SK-N-MC (cell line): ENCODE measurements around the gene MACROD2.

Experiments used
- DNase-seq: peaks from one replicate; pipeline ENCODE4 v3.0.0-alpha.2; 2011; ENCODE audit warnings: low read depth, low spot score
- H3K27ac ChIP-seq: fragments of 200-600 bp; sonication (generic); 2 replicates; pipeline ENCODE4 v1.5.1; 2016; ENCODE audit warnings: mixed run types
- H3K36me3 ChIP-seq: fragments of 200-600 bp; sonication (generic); 2 replicates; pipeline ENCODE4 v1.6.1; 2017; ENCODE audit warnings: antibody characterized with exemption, low read length, mixed read lengths; ENCODE audit not compliant: insufficient read depth
- H3K4me3 ChIP-seq: fragments of 200-600 bp; sonication (generic); 2 replicates; pipeline ENCODE4 v1.5.1; 2016
- H3K9ac ChIP-seq: fragments of 200-600 bp; sonication (generic); 2 replicates; pipeline ENCODE4 v1.8.0; 2017; ENCODE audit warnings: mixed run types, mixed read lengths; ENCODE audit not compliant: insufficient read length
- H3K9me3 ChIP-seq: fragments of 200-600 bp; sonication (generic); 2 replicates; pipeline ENCODE4 v1.6.1; 2017; ENCODE audit warnings: low read depth, mild to moderate bottlenecking, antibody characterized with exemption, low read length, moderate library complexity, mixed read lengths
- EZH2 ChIP-seq: fragments of 200-600 bp; sonication (generic); IDR thresholded peaks from one replicate; pipeline ENCODE4 v1.6.1; 2017; ENCODE audit warnings: antibody characterized with exemption
- FOXP2 ChIP-seq: optimal IDR thresholded peaks from 2 replicates; pipeline ENCODE3; 2011; ENCODE audit warnings: mild to moderate bottlenecking, moderate library complexity; ENCODE audit not compliant: insufficient read depth; ENCODE audit errors: extremely low read length, control extremely low read depth
- POLR2AphosphoS5 ChIP-seq: IDR thresholded peaks from 2 replicates; pipeline ENCODE4 v1.6.1; 2012; ENCODE audit warnings: mild to moderate bottlenecking, low read depth, low read length, borderline replicate concordance

Gene MACROD2

DNA sequence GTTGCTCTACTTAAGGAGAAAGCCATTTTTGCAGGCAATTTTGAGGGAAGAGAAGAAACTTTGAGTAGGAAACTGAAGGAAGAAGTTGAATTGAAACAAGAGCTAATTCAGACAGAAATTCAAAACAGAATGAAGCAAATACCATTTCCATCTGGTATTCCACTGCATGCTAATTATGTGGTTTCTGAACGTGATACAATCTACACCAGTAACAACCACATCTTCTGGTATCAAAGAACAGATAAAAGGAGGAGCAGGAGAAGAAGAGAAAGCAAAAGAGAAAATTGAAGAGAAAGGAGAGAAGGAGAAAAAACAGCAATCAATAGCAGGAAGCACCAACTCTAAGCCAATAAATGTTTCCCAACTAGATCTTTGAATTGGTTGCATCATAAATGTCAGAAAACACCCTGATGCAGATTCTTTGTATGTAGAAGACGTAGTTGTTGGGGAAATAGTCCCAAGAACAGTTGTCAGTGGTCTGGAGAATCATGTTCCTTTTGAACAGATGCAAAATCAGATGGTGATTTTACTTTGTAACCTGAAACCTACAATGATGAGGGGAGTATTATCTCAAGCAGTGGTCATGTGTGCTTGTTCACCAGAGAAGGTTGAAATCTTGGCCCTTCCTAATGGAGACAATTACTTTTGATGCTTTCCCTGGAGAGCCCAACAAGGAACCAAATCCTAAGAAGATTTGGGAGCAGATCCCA lies 132.4 kb downstream of the MACROD2 start:
- Histone ChIP-seq H3K9me3 (no peaks in the 10 kb centered on the region; the same call in 1 of the 2 replicates), H3K36me3 (no peaks in the 10 kb centered on the region), H3K9ac (peak overlapping the region; percentile 7), H3K27ac (peak overlapping the region; percentile 76), H3K4me3 (peak overlapping the region; percentile 32)
- no peak for TF ChIP-seq FOXP2
- TF ChIP-seq POLR2AphosphoS5 = no peak
- no peak for TF ChIP-seq EZH2
- no peak for DNase-seq

DNA sequence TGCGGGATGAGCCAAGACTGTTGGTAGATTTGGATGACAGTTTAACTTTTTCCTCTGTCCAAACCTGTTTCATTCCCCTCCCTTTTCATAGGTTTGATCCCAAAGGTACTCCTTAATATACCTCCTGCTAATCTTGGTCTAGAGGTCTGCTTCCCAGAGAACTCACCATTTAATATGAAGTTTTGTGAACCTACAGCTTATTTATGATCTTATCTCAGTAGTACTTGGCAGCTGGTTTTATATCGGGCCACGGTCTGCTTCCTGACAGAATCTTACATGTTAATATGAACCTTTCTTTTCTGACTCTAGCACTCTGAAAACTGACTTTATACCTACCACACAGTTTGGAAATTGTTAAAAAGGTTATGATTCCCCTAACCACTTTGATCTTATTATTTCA lies 138.7 kb downstream of the MACROD2 start:
- DNase-seq = no peak
- Histone ChIP-seq H3K4me3 (no peak overlapping the region), H3K9ac (no peak overlapping the region), H3K9me3 (no peaks in the 10 kb centered on the region; the same call in 1 of the 2 replicates), H3K36me3 (no peaks in the 10 kb centered on the region), H3K27ac (no peak overlapping the region)
- TF ChIP-seq EZH2 = no peak
- TF ChIP-seq POLR2AphosphoS5 = no peak
- TF ChIP-seq FOXP2 = no peak

DNA sequence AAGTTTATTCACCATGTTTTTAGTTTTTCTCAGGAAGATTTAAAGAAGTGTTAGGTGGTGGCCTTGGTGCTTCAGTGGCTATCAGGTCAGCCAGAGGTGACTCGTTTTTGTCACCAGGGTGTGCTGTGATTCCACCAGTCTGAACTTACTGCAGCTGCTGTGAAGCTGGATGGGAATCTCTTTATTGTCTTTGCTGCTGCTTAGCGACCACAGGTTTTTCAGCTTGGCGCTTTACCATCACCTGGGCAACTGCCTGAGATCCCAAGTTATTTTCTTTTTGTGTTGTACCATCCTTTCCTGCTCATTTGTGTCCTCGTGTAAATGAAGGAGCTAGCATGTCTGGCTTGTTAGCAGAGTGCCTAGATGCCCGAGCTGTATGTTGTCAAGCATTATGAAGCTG lies 146.9 kb downstream of the MACROD2 start:
- no peak for DNase-seq
- TF ChIP-seq FOXP2 (no peak), EZH2 (no peak)

DNA sequence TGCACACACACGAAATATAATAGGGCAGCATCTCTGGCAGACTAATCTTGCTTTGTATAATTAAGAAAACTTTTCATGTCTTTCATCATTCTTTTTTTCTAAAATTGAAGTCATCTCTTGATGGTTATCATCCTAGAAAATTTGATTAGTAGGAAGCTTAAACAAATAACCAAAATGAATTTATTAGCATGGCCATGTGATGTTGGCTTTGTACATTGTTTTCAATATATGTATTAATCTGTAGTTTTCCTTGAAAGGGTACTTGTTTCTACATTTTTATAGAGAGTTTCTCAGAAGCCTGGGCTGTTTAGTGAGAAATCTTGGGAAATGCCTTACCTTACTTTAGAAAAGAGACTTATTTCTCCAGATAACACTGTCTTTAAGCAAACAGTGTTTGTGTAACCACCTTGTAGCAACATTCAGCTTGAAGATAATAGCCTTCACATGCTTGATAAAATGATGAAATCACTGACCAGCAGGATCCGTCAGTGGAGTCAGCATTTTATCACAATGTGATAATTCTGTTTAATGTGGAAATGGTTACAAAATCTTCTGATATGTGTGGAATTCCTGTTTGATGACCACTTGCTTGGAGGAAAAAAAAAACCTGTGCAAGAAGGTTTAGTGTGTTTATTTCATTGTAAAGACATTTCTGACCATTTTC lies 147.8 kb downstream of the MACROD2 start:
- H3K9ac ChIP-seq = no peak overlapping the region
- no peaks in the 10 kb centered on the region for H3K36me3 ChIP-seq
- TF ChIP-seq FOXP2 = no peak
- TF ChIP-seq EZH2 = no peak
- TF ChIP-seq POLR2AphosphoS5 = no peak
- H3K4me3 ChIP-seq = no peak overlapping the region
- no peak for DNase-seq
- H3K9me3 ChIP-seq = no peaks in the 10 kb centered on the region
- no peak overlapping the region for H3K27ac ChIP-seq

More for the DNA sequence above, 146.9 kb downstream of the MACROD2 start:
- Histone ChIP-seq H3K9ac (no peak overlapping the region), H3K4me3 (no peak overlapping the region), H3K36me3 (no peaks in the 10 kb centered on the region), H3K27ac (no peak overlapping the region), H3K9me3 (no peaks in the 10 kb centered on the region)

DNA sequence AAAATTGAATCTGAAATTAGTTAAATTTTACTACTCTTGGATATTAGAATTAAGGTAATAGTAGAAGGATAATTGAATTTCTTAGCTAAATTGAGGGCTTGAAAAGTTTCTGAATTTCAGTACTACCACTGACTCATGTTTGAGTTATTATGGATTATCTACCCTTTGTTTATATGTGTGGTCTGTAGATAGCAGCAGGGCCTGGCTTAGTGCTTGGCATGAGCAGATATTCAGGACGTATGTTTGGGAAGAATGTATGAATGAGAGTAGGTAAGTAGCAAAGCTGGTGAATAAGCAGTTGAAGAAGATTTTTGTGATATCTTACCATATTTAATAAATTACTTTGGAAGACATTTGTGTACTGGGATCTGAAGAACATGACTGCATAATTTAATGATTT lies 152.7 kb downstream of the MACROD2 start:
- DNase-seq = no peak
- no peak for TF ChIP-seq EZH2
- H3K4me3 ChIP-seq = no peak overlapping the region
- no peak overlapping the region for H3K9ac ChIP-seq
- H3K36me3 ChIP-seq = no peaks in the 10 kb centered on the region
- H3K27ac ChIP-seq = no peak overlapping the region
- H3K9me3 ChIP-seq = no peaks in the 10 kb centered on the region

DNA sequence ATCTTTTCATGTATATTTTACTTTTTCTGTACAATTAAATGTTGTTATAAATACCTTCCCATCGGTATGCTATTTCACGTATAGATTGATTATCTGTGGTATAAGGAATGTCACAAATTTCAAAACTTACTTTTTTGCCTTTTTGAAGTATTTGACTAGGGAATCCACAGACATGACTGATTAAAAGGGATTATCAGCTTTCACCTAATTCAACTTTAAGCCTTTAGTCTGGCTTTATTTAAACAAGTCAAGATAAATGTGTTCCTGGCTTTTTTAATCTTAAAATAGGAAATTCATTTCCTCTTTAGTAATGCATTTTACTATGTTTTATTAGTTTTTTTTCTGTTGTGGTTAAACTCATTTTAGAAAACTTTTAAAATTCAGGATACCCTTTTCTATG lies 160.0 kb downstream of the MACROD2 start:
- Histone ChIP-seq H3K9ac (no peak overlapping the region), H3K4me3 (no peak overlapping the region), H3K9me3 (no peaks in the 10 kb centered on the region), H3K36me3 (no peaks in the 10 kb centered on the region), H3K27ac (no peak overlapping the region)
- TF ChIP-seq EZH2 = no peak
- TF ChIP-seq FOXP2 = no peak
- TF ChIP-seq POLR2AphosphoS5 = no peak
- DNase-seq = no peak

DNA sequence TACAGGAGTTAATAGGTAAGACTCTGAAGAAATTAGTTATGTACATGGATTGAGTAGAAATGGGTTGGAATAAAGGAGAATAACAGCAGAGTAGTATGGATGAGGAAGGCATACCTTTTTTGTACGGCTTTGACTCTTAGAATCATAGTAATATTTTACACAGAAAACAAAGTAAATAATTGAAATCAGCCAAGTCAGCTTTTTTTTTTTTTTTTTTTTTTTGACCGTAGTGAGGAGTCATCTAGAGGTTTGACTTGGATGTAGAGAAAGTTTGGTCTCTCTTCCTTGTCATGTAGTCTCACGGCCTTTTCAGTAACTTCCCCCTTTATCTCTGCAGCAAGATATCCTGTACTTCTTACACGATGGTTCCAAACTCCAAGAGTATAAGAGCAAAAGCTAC lies 183.2 kb downstream of the MACROD2 start:
- H3K9ac ChIP-seq = no peak overlapping the region
- peaks cover 8% of the 10 kb centered on the region; the same call in 1 of the 2 replicates for H3K9me3 ChIP-seq
- H3K27ac ChIP-seq = no peak overlapping the region
- H3K36me3 ChIP-seq = no peaks in the 10 kb centered on the region
- TF ChIP-seq EZH2 = no peak
- TF ChIP-seq POLR2AphosphoS5 = no peak
- no peak for TF ChIP-seq FOXP2
- DNase-seq = no peak
- H3K4me3 ChIP-seq = no peak overlapping the region

DNA sequence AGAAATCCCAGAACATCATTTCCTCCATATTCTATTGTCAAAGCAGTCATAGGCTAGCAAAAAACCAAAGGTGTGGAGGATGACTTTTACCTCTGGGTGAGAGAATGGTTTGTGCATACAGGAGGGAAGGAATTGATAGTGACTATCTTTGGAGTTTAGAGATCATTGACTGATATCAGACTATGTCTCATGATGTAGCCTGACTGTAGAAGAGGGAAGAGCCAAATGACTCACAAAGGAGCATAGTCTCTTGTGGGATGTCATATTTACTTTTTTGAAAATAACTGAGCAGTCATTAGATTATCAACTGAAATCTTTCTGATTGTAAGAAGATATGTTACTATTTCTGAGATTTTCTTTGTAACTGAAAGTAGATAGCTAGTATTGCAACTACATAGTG lies 183.6 kb downstream of the MACROD2 start:
- Histone ChIP-seq H3K27ac (no peak overlapping the region), H3K4me3 (no peak overlapping the region), H3K9ac (no peak overlapping the region), H3K36me3 (no peaks in the 10 kb centered on the region), H3K9me3 (peaks cover 8% of the 10 kb centered on the region; the same call in 1 of the 2 replicates)
- TF ChIP-seq FOXP2 (no peak), POLR2AphosphoS5 (no peak), EZH2 (no peak)
- DNase-seq = no peak
